NCI-H128 (cell line): ENCODE measurements around the gene GTPBP2.
"Not testable (repeated sequence)": the region's sequence is repeated elsewhere in the genome, so short reads cannot be mapped to it uniquely, and the experiment has no call there.

Source experiments
- DNase-seq: peaks from one replicate; lab custom pipeline; 2025; ENCODE audit not compliant: unreplicated experiment; lab: John Stamatoyannopoulos, UW

Gene GTPBP2

GRCh38 chr6:43629104-43629504, at the start of gene GTPBP2:
Gene GTPBP2, minus strand, starts transcription at chr6:43629264. Its CDS starts 102 bp downstream, at chr6:43629162.
- peak; percentile 96 for DNase-seq

- no peak for DNase-seq
Measured at GRCh38 chr6:43678341-43678740, 49.3 kb upstream of the GTPBP2 start.

GRCh38 chr6:43677759-43678158, 48.7 kb upstream of the GTPBP2 start:
- no peak for DNase-seq

GRCh38 chr6:43676962-43677606, 48.0 kb upstream of the GTPBP2 start:
- no peak for DNase-seq

GRCh38 chr6:43674921-43675320, 45.9 kb upstream of the GTPBP2 start:
- DNase-seq: no peak

GRCh38 chr6:43674291-43674690, 45.2 kb upstream of the GTPBP2 start:
- DNase-seq: no peak

GRCh38 chr6:43673444-43674084, 44.5 kb upstream of the GTPBP2 start:
- DNase-seq: no peak

- DNase-seq: no peak
Measured at GRCh38 chr6:43671801-43672690, 43.0 kb upstream of the GTPBP2 start.

- DNase-seq: no peak
Measured at GRCh38 chr6:43671011-43671800, 42.1 kb upstream of the GTPBP2 start.

GRCh38 chr6:43670623-43670986, 41.5 kb upstream of the GTPBP2 start:
- no peak for DNase-seq

- no peak for DNase-seq
Measured at GRCh38 chr6:43669922-43670622, 41.0 kb upstream of the GTPBP2 start.

GRCh38 chr6:43669050-43669921, 40.2 kb upstream of the GTPBP2 start:
- DNase-seq: no peak

- DNase-seq: peak; percentile 90
Measured at GRCh38 chr6:43668151-43669028, 39.3 kb upstream of the GTPBP2 start.

GRCh38 chr6:43667245-43668150, 38.4 kb upstream of the GTPBP2 start:
- DNase-seq: peak; percentile 88

GRCh38 chr6:43666196-43666920, 37.3 kb upstream of the GTPBP2 start:
- no peak for DNase-seq

- no peak for DNase-seq
Measured at GRCh38 chr6:43665376-43665775, 36.3 kb upstream of the GTPBP2 start.

- not testable (repeated sequence) for DNase-seq
Measured at GRCh38 chr6:43662948-43663347, 33.9 kb upstream of the GTPBP2 start.
